IMR-90 (cell line): ENCODE data around the gene SYT17.

ENCODE experiments used
- CTCF ChIP-seq: conservative IDR thresholded peaks from 2 replicates; pipeline ENCODE4 v1.5.1; 2012; ENCODE audit warnings: mild to moderate bottlenecking, low read depth, low read length, improper control_type of control experiment
- MAZ ChIP-seq: IDR thresholded peaks from 2 replicates; pipeline ENCODE4 v1.6.1; 2012; ENCODE audit warnings: low read depth, mild to moderate bottlenecking, low read length, improper control_type of control experiment, moderate library complexity, borderline replicate concordance
- RCOR1 ChIP-seq: IDR thresholded peaks from 2 replicates; pipeline ENCODE4 v1.6.1; 2012; ENCODE audit warnings: mild to moderate bottlenecking, low read length, improper control_type of control experiment; ENCODE audit not compliant: insufficient replicate concordance

GRCh38 chr16:19278403-19278802, 110.4 kb downstream of the SYT17 start:
- TF ChIP-seq MAZ = no peak
- TF ChIP-seq CTCF = no peak
- no peak for TF ChIP-seq RCOR1
